CD14-positive monocyte (primary cell): ENCODE results near the gene TRIM36. TPM values are rescaled to one million over a fixed set of nuclear protein-coding genes. Genes with fewer than 3 reads are reported as not detected.

ENCODE experiments used
- DNase-seq, 3 donors: peaks; one replicate each; pipeline ENCODE4 v3.0.0-alpha.2; 2011 to 2022
- H2AFZ ChIP-seq: 2 replicates; pipeline ENCODE4 v1.6.0; 2012; ENCODE audit warnings: mild to moderate bottlenecking, low read depth, low read length, inconsistent platforms; ENCODE audit not compliant: insufficient read depth, poor library complexity, severe bottlenecking
- H3K27ac ChIP-seq, 2 donors: 1 replicate in 1 of 2; 2 replicates in 1 of 2; pipeline ENCODE4 v1.5.1; 2012 to 2013; ENCODE audit warnings: low read length in 2 of 2, control low read depth in 1 of 2, inconsistent platforms in 1 of 2, low read depth in 1 of 2, mild to moderate bottlenecking in 1 of 2
- H3K27me3 ChIP-seq, 2 donors: one replicate each; pipeline versions ENCODE4 v1.6.0 to v1.6.1; 2011 to 2013; ENCODE audit warnings: low read length in 2 of 2; ENCODE audit not compliant: control insufficient read depth in 2 of 2, insufficient read depth in 2 of 2
- H3K36me3 ChIP-seq, 2 donors: replicated peaks in 1 of 2; 1 replicate in 1 of 2; 2 replicates in 1 of 2; pipeline versions ENCODE4 v1.5.1 to v1.6.1; 2012 to 2013; ENCODE audit warnings: low read length in 2 of 2, control low read depth in 1 of 2, inconsistent platforms in 1 of 2, mild to moderate bottlenecking in 1 of 2; ENCODE audit not compliant: insufficient read depth in 2 of 2, control insufficient read depth in 1 of 2
- H3K4me1 ChIP-seq, 2 donors: 1 replicate in 1 of 2; 2 replicates in 1 of 2; pipeline versions ENCODE4 v1.5.1 to v1.6.1; 2012 to 2013; ENCODE audit warnings: low read length in 2 of 2, control low read depth in 1 of 2, inconsistent platforms in 1 of 2, mild to moderate bottlenecking in 1 of 2, moderate library complexity in 1 of 2; ENCODE audit not compliant: insufficient read depth in 2 of 2, control insufficient read depth in 1 of 2
- H3K4me2 ChIP-seq: replicated peaks from 2 replicates; pipeline ENCODE3; 2012; ENCODE audit warnings: low read length, moderate library complexity, mild to moderate bottlenecking; ENCODE audit not compliant: poor library complexity, severe bottlenecking; ENCODE audit errors: extremely low read depth
- H3K4me3 ChIP-seq, 3 experiments: fragments of 200-600 bp in 1 of 3; sonication (generic) in 1 of 3; replicated peaks in 1 of 3; 1 replicate in 2 of 3; 2 replicates in 1 of 3; pipeline ENCODE4 v1.5.1; 2011 to 2013; ENCODE audit warnings: low read length in 3 of 3, mild to moderate bottlenecking in 3 of 3, control low read depth in 2 of 3, low read depth in 2 of 3, inconsistent platforms in 1 of 3, moderate library complexity in 1 of 3
- H3K79me2 ChIP-seq: 2 replicates; pipeline ENCODE4 v1.6.0; 2012; ENCODE audit warnings: mild to moderate bottlenecking, control low read depth, inconsistent platforms, low read length, moderate library complexity; ENCODE audit not compliant: insufficient read depth
- H3K9ac ChIP-seq: 2 replicates; pipeline ENCODE4 v1.6.0; 2017; ENCODE audit warnings: low read length, mild to moderate bottlenecking; ENCODE audit not compliant: insufficient read depth, poor library complexity, severe bottlenecking
- H3K9me3 ChIP-seq, 2 donors: replicated peaks in 1 of 2; 1 replicate in 1 of 2; 2 replicates in 1 of 2; pipeline versions ENCODE4 v1.5.1 to v1.6.1; 2012 to 2013; ENCODE audit warnings: low read length in 2 of 2, control low read depth in 1 of 2; ENCODE audit not compliant: control insufficient read depth in 1 of 2, insufficient read depth in 1 of 2
- H4K20me1 ChIP-seq: 2 replicates; pipeline ENCODE4 v1.6.0; 2012; ENCODE audit warnings: mild to moderate bottlenecking, low read length, control low read depth, moderate library complexity; ENCODE audit not compliant: insufficient read depth
- H3K27ac Mint-ChIP-seq, 7 donors: one replicate each; pipeline ENCODE4 v1.8.0; 2020; ENCODE audit warnings: mild to moderate bottlenecking in 7 of 7, mixed read lengths in 7 of 7, moderate library complexity in 6 of 7, inconsistent platforms in 2 of 7
- H3K27me3 Mint-ChIP-seq, 3 donors: one replicate each; pipeline ENCODE4 v1.8.0; 2021 to 2022; ENCODE audit warnings: low read depth in 3 of 3, mild to moderate bottlenecking in 3 of 3, mixed read lengths in 3 of 3, moderate library complexity in 3 of 3, inconsistent platforms in 1 of 3
- H3K36me3 Mint-ChIP-seq, 2 donors: one replicate each; pipeline ENCODE4 v1.8.0; 2020; ENCODE audit warnings: mixed read lengths in 2 of 2, inconsistent platforms in 1 of 2, mild to moderate bottlenecking in 1 of 2
- H3K4me1 Mint-ChIP-seq: one replicate; pipeline ENCODE4 v1.8.0; 2020; ENCODE audit warnings: mild to moderate bottlenecking, mixed read lengths
- H3K4me3 Mint-ChIP-seq, 2 donors: one replicate each; pipeline ENCODE4 v1.8.0; 2020; ENCODE audit warnings: mild to moderate bottlenecking in 2 of 2, mixed read lengths in 2 of 2, moderate library complexity in 1 of 2
- H3K9me3 Mint-ChIP-seq, 7 donors: one replicate each; pipeline ENCODE4 v1.8.0; 2020 to 2022; ENCODE audit warnings: mixed read lengths in 7 of 7, mild to moderate bottlenecking in 6 of 7, moderate library complexity in 6 of 7, inconsistent platforms in 2 of 7
- WGBS: methylation state at CpG from one replicate; pipeline ENCODE4 v1.1.5; 2013; ENCODE audit warnings: missing lambda C conversion rate; ENCODE audit not compliant: insufficient coverage; 5-methylcytosine and 5-hydroxymethylcytosine counted together
- intact Hi-C, 2 donors: fragments of 100-400 bp; cut with micrococcal nuclease; formaldehyde crosslinking; loops; one replicate each; pipeline versions ENCODE4 v1.15.0 to v1.15.1; 2023
- polyA minus RNA-seq: library from RNA; depleted of rRNA, polyadenylated mRNA; stranded (reverse); fragments of >200 nt; gene quantifications from 2 replicates; pipeline ENCODE4 v1.2.3, GENCODE V29; 2012
- polyA plus RNA-seq, 3 donors: library from polyadenylated mRNA; depleted of rRNA in 1 of 3; unstranded in 2 of 3; stranded (reverse) in 1 of 3; fragments of 300-500 nt in 2 of 3; fragments of >200 nt in 1 of 3; fragmentation: Illumina TruSeq in 2 of 3; gene quantifications; 1 replicate in 2 of 3; 2 replicates in 1 of 3; pipeline ENCODE4 v1.2.3, GENCODE V29; 2012 to 2021
- total RNA-seq, 12 experiments: library from RNA in 1 of 12; stranded (reverse) in 1 of 12; fragments of 120-200 nt in 1 of 12; gene quantifications; one replicate each; pipeline ENCODE4 v1.2.4 and lab custom pipeline; 2013 to 2026; ENCODE audit warnings: mixed read lengths in 6 of 12, inconsistent platforms in 1 of 12
- TF ChIP-seq, protein P1 (sequence below): fragments of 200-600 bp; IDR thresholded peaks from one replicate; pipeline ENCODE4 v1.8.0; 2022; ENCODE audit warnings: antibody characterized with exemption, mild to moderate bottlenecking

TRIM36 gene
- 2.2 TPM for total RNA-seq (2013)
- 1 to 10 TPM; 1.7 to 2.3 (median 1.9) TPM for polyA plus RNA-seq
- polyA minus RNA-seq, result 2.6 and 3.2 TPM in 2 replicates
- total RNA-seq (lab: John Stamatoyannopoulos, UW), result 7.5 to 155 (median 17.7) reads per million in 11 experiments

GRCh38 chr5:115169487-115170133 lies at the start of gene TRIM36:
Gene TRIM36, minus strand, starts transcription at chr5:115169908. Its CDS starts 274 bp downstream, at chr5:115169634.
- peaks cover 20 to 24% of the 10 kb centered on the region in 2 donors for H3K9me3 ChIP-seq
- Mint-ChIP-seq H3K4me1 (peaks cover 19% of the 10 kb centered on the region), H3K27me3 (peaks cover 54 to 81% (median 61%) of the 10 kb centered on the region in 3 donors), H3K27ac (peak within 1 kb of the TSS in 5 of 7 donors; percentile 31 to 77 (median 43)), H3K9me3 (peaks cover 17 to 35% (median 27%) of the 10 kb centered on the region in 7 donors), H3K36me3 (peaks cover 7 to 9% of the 10 kb centered on the region in 2 donors), H3K4me3 (peak within 1 kb of the TSS; percentile 89 to 92)
- H2AFZ ChIP-seq, result peak within 1 kb of the TSS; percentile 92
- WGBS, result 0% methylated on average over 61 of the region's 68 CpGs
- TF ChIP-seq, protein P1, sequence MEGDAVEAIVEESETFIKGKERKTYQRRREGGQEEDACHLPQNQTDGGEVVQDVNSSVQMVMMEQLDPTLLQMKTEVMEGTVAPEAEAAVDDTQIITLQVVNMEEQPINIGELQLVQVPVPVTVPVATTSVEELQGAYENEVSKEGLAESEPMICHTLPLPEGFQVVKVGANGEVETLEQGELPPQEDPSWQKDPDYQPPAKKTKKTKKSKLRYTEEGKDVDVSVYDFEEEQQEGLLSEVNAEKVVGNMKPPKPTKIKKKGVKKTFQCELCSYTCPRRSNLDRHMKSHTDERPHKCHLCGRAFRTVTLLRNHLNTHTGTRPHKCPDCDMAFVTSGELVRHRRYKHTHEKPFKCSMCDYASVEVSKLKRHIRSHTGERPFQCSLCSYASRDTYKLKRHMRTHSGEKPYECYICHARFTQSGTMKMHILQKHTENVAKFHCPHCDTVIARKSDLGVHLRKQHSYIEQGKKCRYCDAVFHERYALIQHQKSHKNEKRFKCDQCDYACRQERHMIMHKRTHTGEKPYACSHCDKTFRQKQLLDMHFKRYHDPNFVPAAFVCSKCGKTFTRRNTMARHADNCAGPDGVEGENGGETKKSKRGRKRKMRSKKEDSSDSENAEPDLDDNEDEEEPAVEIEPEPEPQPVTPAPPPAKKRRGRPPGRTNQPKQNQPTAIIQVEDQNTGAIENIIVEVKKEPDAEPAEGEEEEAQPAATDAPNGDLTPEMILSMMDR, result no peak
- H3K79me2 ChIP-seq, result no peaks in the 10 kb centered on the region
- peak within 1 kb of the TSS in 1 of 2 donors; percentile 15 for H3K27ac ChIP-seq
- peak within 1 kb of the TSS; percentile 23 for H3K9ac ChIP-seq
- peak within 1 kb of the TSS; percentile 96 for H3K4me2 ChIP-seq
- peaks cover 37 to 77% of the 10 kb centered on the region in 2 donors for H3K27me3 ChIP-seq
- no peaks in the 10 kb centered on the region for H4K20me1 ChIP-seq
- peaks cover 19 to 26% of the 10 kb centered on the region in 2 donors for H3K4me1 ChIP-seq
- no peaks in the 10 kb centered on the region for H3K36me3 ChIP-seq
- intact Hi-C loops, result loop anchor here (10.0 kb wide), 3 partner anchors 95 to 435 kb away; partner anchors contain the start of genes CCDC112 (in 1 of the 2), PGGT1B (in 1 of the 2) and TICAM2 (in 1 of the 2)
- peak within 1 kb of the TSS; percentile 62 to 89 (median 73) for H3K4me3 ChIP-seq
- peak; percentile 89 for DNase-seq

- Histone ChIP-seq H3K36me3 (peaks cover 39 to 76% of the 10 kb centered on the region in 2 donors), H3K79me2 (no peaks in the 10 kb centered on the region), H3K27me3 (no peaks in the 10 kb centered on the region), H3K9me3 (no peaks in the 10 kb centered on the region), H4K20me1 (peaks cover 29% of the 10 kb centered on the region), H3K4me1 (peaks cover 6 to 7% of the 10 kb centered on the region in 2 donors), H3K4me2 (no peak overlapping the region), H3K4me3 (no peak overlapping the region), H3K9ac (no peak overlapping the region), H2AFZ (no peak overlapping the region), H3K27ac (no peak overlapping the region)
- TF ChIP-seq, protein P1, result no peak
- Mint-ChIP-seq H3K9me3 (no peaks in the 10 kb centered on the region), H3K4me3 (no peak overlapping the region), H3K36me3 (peaks cover 57 to 58% of the 10 kb centered on the region in 2 donors), H3K27me3 (no peaks in the 10 kb centered on the region), H3K27ac (no peak overlapping the region), H3K4me1 (peaks cover 2% of the 10 kb centered on the region)
- no peak for DNase-seq
- no CpG with 5 or more reads among the region's 1 CpG for WGBS
- intact Hi-C loops, result no loop called here
Measured at GRCh38 chr5:115214541-115214940, 44.8 kb upstream of the TRIM36 start.
